Measurements from ENCODE around the gene TNS1. TPM values are rescaled to one million over a fixed set of nuclear protein-coding genes. Genes with fewer than 3 reads are reported as not detected.

The TNS1 gene
- total and polyA plus RNA-seq, 9 of the 15 experiments (the other 6 are each of a cell fraction or from before 2014, with no cell fraction given) = 0.13 to 2.7 (median 0.77) TPM

- Histone ChIP-seq H2AFZ (ENCODE audit: low read depth, low read length) (no peak overlapping the region), H3K27me3 (ENCODE audit: control insufficient read depth in 2 of 2, insufficient read depth in 2 of 2, low read length in 2 of 2) (peaks cover 0 to 10% of the 10 kb centered on the region in 2 experiments; a peak in 1 of 5 replicates), H4K20me1 (replicated peaks; ENCODE audit: control insufficient read depth, insufficient read depth, low read length) (no peaks in the 10 kb centered on the region), H3K79me2 (ENCODE audit: control insufficient read depth, insufficient read depth, low read length) (no peaks in the 10 kb centered on the region), H3K36me3 (ENCODE audit: control insufficient read depth, insufficient read depth, low read length) (no peaks in the 10 kb centered on the region), H3K4me3 (no peak overlapping the region), H3K9ac (ENCODE audit: insufficient read depth in 1 of 2, low read depth in 2 of 2, low read length in 2 of 2) (no peak overlapping the region), H3K4me2 (ENCODE audit: insufficient read depth, low read length) (no peak overlapping the region), H3K9me1 (ENCODE audit: control insufficient read depth, insufficient read depth, low read length) (no peaks in the 10 kb centered on the region), H3K27ac (ENCODE audit: extremely low read depth, low read depth, low read length) (no peak overlapping the region), H3K4me1 (replicated peaks in 1 of 2; ENCODE audit: control insufficient read depth in 2 of 2, insufficient read depth in 2 of 2, low read length in 2 of 2) (no peaks in the 10 kb centered on the region), H3K9me3 (replicated peaks; ENCODE audit: control insufficient read depth, insufficient read depth, low read depth, low read length) (no peaks in the 10 kb centered on the region)
- in situ Hi-C loops (cut with MboI) = no loop called here
- DNase-seq (ENCODE audit: extremely low read depth in 1 of 4, low spot score in 3 of 4) = no peak
- ChIA-PET POLR2A (no interaction called here), CTCF (ENCODE audit: low intra/inter-chr PET ratio) (no interaction called here)
- FAIRE-seq = no peak
- 1% methylated on average over 6 of the region's 7 CpGs for WGBS (ENCODE audit: insufficient coverage, low coverage, missing lambda C conversion rate)
- intact Hi-C loops (cut with micrococcal nuclease) = no loop called here
- TF ChIP-seq FOXJ2 (tag; IDR thresholded peaks at IDR 0.05) (no peak), GTF2F1 (IDR thresholded peaks at IDR 0.05; ENCODE audit: low read depth, low read length) (no peak), ZNF76 (CRISPR knock-in tag; IDR thresholded peaks at IDR 0.05; ENCODE audit: borderline replicate concordance) (no peak), CEBPZ (IDR thresholded peaks at IDR 0.05; ENCODE audit: borderline replicate concordance, low read depth, low read length) (no peak), ZNF3 (CRISPR knock-in tag; IDR thresholded peaks at IDR 0.05) (no peak), E2F5 (CRISPR knock-in tag; IDR thresholded peaks at IDR 0.05) (no peak), MXI1 (IDR thresholded peaks at IDR 0.05; ENCODE audit: low read depth, low read length) (no peak), ZNF134 (CRISPR knock-in tag; conservative IDR thresholded peaks at IDR 0.05) (no peak)
- no peak for ATAC-seq
- no TSS peak for BruUV-seq (replicated peaks)
Measured at GRCh38 chr2:218026244-218026643, 23.4 kb upstream of the TNS1 start.

Data from K562 (cell line).